Erythroblast (primary cell): Measurements from ENCODE around the gene PTX4.

ENCODE experiments used
- GATA1 ChIP-seq: IDR thresholded peaks from 2 replicates; pipeline ENCODE4 v1.6.1; 2011; ENCODE audit warnings: low read depth, mild to moderate bottlenecking, control low read depth, low read length, moderate library complexity
- POLR2A ChIP-seq: IDR thresholded peaks from 2 replicates; pipeline ENCODE4 v1.6.1; 2011; ENCODE audit warnings: mild to moderate bottlenecking, low read length

GRCh38 chr16:1505912-1506311 lies 17.2 kb upstream of the PTX4 start:
- TF ChIP-seq POLR2A, result no peak
- no peak for TF ChIP-seq GATA1
